H1 (cell line): ENCODE measurements around the gene MAD2L2. TPM values are rescaled to one million over a fixed set of nuclear protein-coding genes. Genes with fewer than 3 reads are reported as not detected.

ENCODE experiments used
- CTCF ChIA-PET: fragments of 300-600 bp; sonication (Branson Sonifier 250); formaldehyde crosslinking; loops from one replicate; lab custom pipeline; 2021; ENCODE audit not compliant: partially characterized antibody; lab: Charles Lee
- POLR2A ChIA-PET: fragments of 300-600 bp; sonication (Branson Sonifier 250); formaldehyde crosslinking; loops from one replicate; lab custom pipeline; 2021; ENCODE audit warnings: inconsistent platforms; ENCODE audit not compliant: partially characterized antibody; lab: Charles Lee
- DNase-seq, 2 experiments: peaks; one replicate each; pipeline versions ENCODE4 v3.0.0 to v3.0.0-alpha.2; 2010 to 2022; ENCODE audit warnings: low spot score in 2 of 2, low read depth in 1 of 2, mixed read lengths in 1 of 2
- FAIRE-seq: peaks from 2 replicates; lab custom pipeline; 2011; peaks lifted over from hg19 to GRCh38; lab: Jason Lieb, UNC
- H2AFZ ChIP-seq: 2 replicates; pipeline ENCODE4 v1.8.1; 2012; ENCODE audit warnings: low read length, inconsistent platforms
- H2AK5ac ChIP-seq: 2 replicates; pipeline ENCODE4 v1.6.1; 2013; ENCODE audit warnings: low read depth, low read length
- H2BK120ac ChIP-seq: replicated peaks from 2 replicates; pipeline ENCODE3; 2013; ENCODE audit warnings: low read depth, low read length, inconsistent platforms
- H2BK12ac ChIP-seq: 2 replicates; pipeline ENCODE4 v1.6.1; 2013; ENCODE audit warnings: low read depth, low read length
- H2BK15ac ChIP-seq: 2 replicates; pipeline ENCODE4 v1.6.1; 2013; ENCODE audit warnings: low read length
- H2BK20ac ChIP-seq: 2 replicates; pipeline ENCODE4 v1.6.1; 2013; ENCODE audit warnings: low read length
- H2BK5ac ChIP-seq: 2 replicates; pipeline ENCODE4 v1.6.1; 2013; ENCODE audit warnings: low read depth, low read length
- H3K14ac ChIP-seq: 2 replicates; pipeline ENCODE4 v1.6.1; 2013; ENCODE audit warnings: inconsistent platforms; ENCODE audit not compliant: insufficient read length
- H3K18ac ChIP-seq: 2 replicates; pipeline ENCODE4 v1.6.1; 2013; ENCODE audit warnings: low read length; ENCODE audit errors: extremely low read depth
- H3K23ac ChIP-seq: 2 replicates; pipeline ENCODE4 v1.6.1; 2013; ENCODE audit warnings: inconsistent platforms; ENCODE audit not compliant: insufficient read length
- H3K23me2 ChIP-seq: 2 replicates; pipeline ENCODE4 v1.6.1; 2013; ENCODE audit warnings: low read depth, low read length
- H3K27ac ChIP-seq: 2 replicates; pipeline ENCODE4 v1.6.1; 2011; ENCODE audit warnings: low read depth, low read length, inconsistent platforms
- H3K27me3 ChIP-seq, 4 experiments: replicated peaks in 1 of 4; 1 replicate in 1 of 4; 2 replicates in 3 of 4; pipeline versions ENCODE4 v1.6.1 to v1.8.1; 2011 to 2013; ENCODE audit warnings: low read length in 3 of 4, mild to moderate bottlenecking in 3 of 4, inconsistent platforms in 2 of 4, mixed read lengths in 2 of 4, moderate library complexity in 1 of 4; ENCODE audit not compliant: control insufficient read depth in 3 of 4, insufficient read depth in 3 of 4; ENCODE audit errors: extremely low read depth in 1 of 4
- H3K36me3 ChIP-seq, 4 experiments: 2 replicates each; pipeline versions ENCODE4 v1.6.1 to v1.8.1; 2011 to 2013; ENCODE audit warnings: mild to moderate bottlenecking in 4 of 4, low read length in 3 of 4, moderate library complexity in 2 of 4, control low read depth in 1 of 4, inconsistent platforms in 1 of 4; ENCODE audit not compliant: insufficient read depth in 4 of 4, control insufficient read depth in 2 of 4
- H3K4ac ChIP-seq: replicated peaks from 2 replicates; pipeline ENCODE3; 2013; ENCODE audit warnings: low read length, low read depth, mixed read lengths, inconsistent platforms; ENCODE audit not compliant: insufficient read length
- H3K4me1 ChIP-seq, 4 experiments: replicated peaks in 1 of 4; 1 replicate in 1 of 4; 2 replicates in 3 of 4; pipeline versions ENCODE4 v1.6.1 to v1.8.1; 2011 to 2013; ENCODE audit warnings: low read length in 3 of 4, inconsistent platforms in 2 of 4, mixed read lengths in 1 of 4; ENCODE audit not compliant: insufficient read depth in 4 of 4, control insufficient read depth in 3 of 4
- H3K4me2 ChIP-seq, 2 experiments: 2 replicates each; pipeline versions ENCODE4 v1.6.1 to v1.8.1; 2011 to 2013; ENCODE audit warnings: low read depth in 2 of 2, low read length in 2 of 2, control low read depth in 1 of 2, inconsistent platforms in 1 of 2, mild to moderate bottlenecking in 1 of 2; ENCODE audit not compliant: insufficient read depth in 1 of 2
- H3K4me3 ChIP-seq, 4 experiments: fragments of 200-600, 300-600 bp in 1 of 4; sonication (generic), shearing (Covaris generic), sonication (Bioruptor Twin) in 1 of 4; 2 replicates each; pipeline versions ENCODE4 v1.5.1 to v1.8.1; 2011 to 2016; ENCODE audit warnings: low read length in 4 of 4, low read depth in 3 of 4, control low read depth in 2 of 4, inconsistent platforms in 2 of 4, mild to moderate bottlenecking in 2 of 4, mixed read lengths in 1 of 4, moderate library complexity in 1 of 4; ENCODE audit not compliant: insufficient read depth in 2 of 4; ENCODE audit errors: extremely low read depth in 1 of 4
- H3K56ac ChIP-seq: replicated peaks from 2 replicates; pipeline ENCODE3; 2013; ENCODE audit warnings: low read depth, mild to moderate bottlenecking, mixed read lengths, low read length, inconsistent platforms; ENCODE audit not compliant: insufficient read length
- H3K79me1 ChIP-seq: 2 replicates; pipeline ENCODE4 v1.6.1; 2013; ENCODE audit warnings: low read depth, low read length, control low read depth
- H3K79me2 ChIP-seq, 2 experiments: 2 replicates each; pipeline versions ENCODE4 v1.6.1 to v1.8.1; 2012 to 2013; ENCODE audit warnings: low read length in 2 of 2, mild to moderate bottlenecking in 2 of 2, inconsistent platforms in 1 of 2; ENCODE audit not compliant: insufficient read depth in 2 of 2, control insufficient read depth in 1 of 2
- H3K9ac ChIP-seq, 4 experiments: replicated peaks in 1 of 4; 1 replicate in 1 of 4; 2 replicates in 3 of 4; pipeline versions ENCODE4 v1.6.1 to v1.8.1; 2011 to 2013; ENCODE audit warnings: low read depth in 3 of 4, low read length in 3 of 4, control low read depth in 2 of 4, mild to moderate bottlenecking in 2 of 4, moderate library complexity in 2 of 4, inconsistent platforms in 1 of 4; ENCODE audit errors: extremely low read depth in 1 of 4
- H3K9me3 ChIP-seq, 2 experiments: 2 replicates each; pipeline versions ENCODE4 v1.6.1 to v1.8.1; 2012 to 2013; ENCODE audit warnings: mild to moderate bottlenecking in 2 of 2, moderate library complexity in 2 of 2, control low read depth in 1 of 2, inconsistent platforms in 1 of 2, low read depth in 1 of 2, low read length in 1 of 2, mixed read lengths in 1 of 2; ENCODE audit not compliant: insufficient read depth in 2 of 2
- H4K20me1 ChIP-seq, 2 experiments: replicated peaks in 1 of 2; 2 replicates each; pipeline versions ENCODE3 to v1.8.1; 2011 to 2013; ENCODE audit warnings: inconsistent platforms in 2 of 2, low read length in 2 of 2, mild to moderate bottlenecking in 1 of 2; ENCODE audit not compliant: insufficient read depth in 2 of 2, control insufficient read depth in 1 of 2
- H4K5ac ChIP-seq: 2 replicates; pipeline ENCODE4 v1.6.1; 2013; ENCODE audit warnings: low read length, low read depth, mixed read lengths, inconsistent platforms; ENCODE audit not compliant: insufficient read length
- H4K8ac ChIP-seq: 2 replicates; pipeline ENCODE4 v1.8.0; 2013; ENCODE audit warnings: mild to moderate bottlenecking, moderate library complexity, low read length, inconsistent platforms; ENCODE audit not compliant: insufficient read depth; ENCODE audit errors: extremely low read depth
- H4K91ac ChIP-seq: replicated peaks from 2 replicates; pipeline ENCODE3; 2013; ENCODE audit warnings: low read length, mixed read lengths, inconsistent platforms; ENCODE audit not compliant: insufficient read length
- ASH2L ChIP-seq: fragments of 200-600, 300-600 bp; sonication (generic); IDR thresholded peaks from one replicate; pipeline ENCODE4 v1.7.1; 2017; ENCODE audit warnings: low read length
- EGR1 ChIP-seq: IDR thresholded peaks from 2 replicates; pipeline ENCODE4 v1.6.1; 2011; ENCODE audit warnings: low read depth, low read length, borderline replicate concordance
- EP300 ChIP-seq, 2 experiments: IDR thresholded peaks; 1 replicate in 1 of 2; 2 replicates in 1 of 2; pipeline ENCODE4 v1.6.1; 2011 to 2012; ENCODE audit warnings: low read depth in 2 of 2, low read length in 2 of 2, mild to moderate bottlenecking in 2 of 2, borderline replicate concordance in 1 of 2, inconsistent platforms in 1 of 2, moderate library complexity in 1 of 2
- RAD21 ChIP-seq, 2 experiments: IDR thresholded peaks in 1 of 2; conservative IDR thresholded peaks in 1 of 2; 2 replicates each; pipeline ENCODE4 v1.6.1; 2011; ENCODE audit warnings: low read depth in 2 of 2, low read length in 2 of 2, improper control_type of control experiment in 1 of 2, inconsistent platforms in 1 of 2, mild to moderate bottlenecking in 1 of 2, moderate library complexity in 1 of 2
- SIX5 ChIP-seq: IDR thresholded peaks from 2 replicates; pipeline ENCODE4 v1.6.1; 2011; ENCODE audit warnings: mild to moderate bottlenecking, low read depth, low read length
- WGBS, 2 experiments: shearing (Covaris generic) in 1 of 2; methylation state at CpG; one replicate each; pipeline versions ENCODE4 v1.1.6 to v1.1.7; 2013 to 2015; ENCODE audit warnings: low lambda C conversion rate in 2 of 2, mixed read lengths in 2 of 2, inconsistent platforms in 1 of 2, low coverage in 1 of 2, missing lambda C conversion rate in 1 of 2; ENCODE audit not compliant: insufficient replicate concordance in 2 of 2, insufficient coverage in 1 of 2, insufficient read length in 1 of 2; ENCODE audit errors: extremely low coverage in 1 of 2, missing lambda C conversion rate in 1 of 2; 5-methylcytosine and 5-hydroxymethylcytosine counted together
- polyA plus RNA-seq, 7 experiments: library from polyadenylated mRNA; depleted of rRNA in 3 of 7; stranded (reverse) in 5 of 7; unstranded in 2 of 7; fragments of >200 nt in 5 of 7; fragments of 200-250 nt in 2 of 7; gene quantifications; 1 replicate in 5 of 7; 2 replicates in 1 of 7; 4 replicates in 1 of 7; pipeline versions ENCODE4 v1.2.1 to v1.2.3, GENCODE V29; 2011 to 2013; ENCODE audit warnings: missing spikeins in 2 of 7, mixed read lengths in 2 of 7
- total RNA-seq: library from RNA; stranded (reverse); fragmentation: NEBNext Ultra II Directional; extraction: Animal tissue kit (Norgen Biotek cat#: 25700); gene quantifications from 2 replicates; pipeline ENCODE4 v1.2.1, GENCODE V29; 2021
- TF ChIP-seq, protein P1 (sequence below), 3 experiments: IDR thresholded peaks; 1 replicate in 2 of 3; 2 replicates in 1 of 3; pipeline versions ENCODE4 v1.5.1 to v1.6.1; 2011; ENCODE audit warnings: low read length in 3 of 3, mild to moderate bottlenecking in 3 of 3, inconsistent platforms in 2 of 3, low read depth in 1 of 3, moderate library complexity in 1 of 3; ENCODE audit not compliant: insufficient read depth in 1 of 3; ENCODE audit errors: control extremely low read depth in 1 of 3

Gene MAD2L2
- total and polyA plus RNA-seq, 2 of the 8 experiments (the other 6 are each of a cell fraction or from before 2014, with no cell fraction given) = 310 to 469 TPM

DNA sequence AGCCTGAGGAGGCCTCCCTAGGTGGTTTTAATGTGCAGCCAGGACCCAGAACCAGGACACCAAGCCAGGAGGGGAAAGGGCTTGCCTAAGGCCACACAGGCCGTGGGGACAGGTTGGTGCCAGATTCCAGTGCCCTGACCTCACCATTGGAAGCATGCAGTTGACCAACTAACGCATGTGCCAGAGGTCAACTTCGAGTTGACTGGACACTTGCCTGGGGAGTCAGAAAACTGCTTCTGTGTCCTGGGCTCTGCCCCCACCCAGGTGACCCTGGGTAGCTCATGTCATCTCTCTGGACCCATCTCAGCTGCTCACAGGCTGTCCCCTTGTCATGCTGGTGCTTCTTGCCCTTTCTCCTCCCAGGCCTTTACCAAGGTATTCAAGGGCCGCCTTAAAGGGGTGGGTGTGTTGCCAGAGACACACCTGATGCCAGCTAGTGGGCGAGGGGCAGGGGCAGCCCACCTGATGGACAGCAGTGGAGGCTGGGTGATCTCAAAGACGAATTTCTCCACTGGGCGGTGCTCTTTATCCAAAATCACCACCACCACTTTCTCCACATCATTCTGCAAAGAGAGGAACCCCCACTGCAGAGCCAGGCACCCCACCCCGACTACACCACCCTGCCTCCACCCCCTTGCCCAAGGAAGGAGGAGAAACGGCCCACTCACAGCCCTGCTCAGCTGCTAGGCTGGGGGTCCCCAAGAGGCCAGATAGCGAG lies 4.4 kb downstream of the MAD2L2 start:
- Histone ChIP-seq H3K27me3 (no peaks in the 10 kb centered on the region), H3K79me1 (peaks cover 9% of the 10 kb centered on the region; the same call in 1 of the 2 replicates), H3K9me3 (no peaks in the 10 kb centered on the region), H3K4me2 (no peak overlapping the region), H3K18ac (no peak overlapping the region), H3K23me2 (peaks cover 6% of the 10 kb centered on the region), H2AK5ac (no peak overlapping the region), H2BK12ac (no peak overlapping the region), H3K4me3 (no peak overlapping the region), H3K23ac (no peak overlapping the region), H2BK20ac (no peak overlapping the region), H2BK5ac (no peak overlapping the region), H2BK15ac (no peak overlapping the region), H3K14ac (no peak overlapping the region), H3K36me3 (peaks cover 40 to 77% (median 54%) of the 10 kb centered on the region in 4 experiments), H3K4me1 (peaks cover 0 to 3% (median under 1%) of the 10 kb centered on the region in 4 experiments; a peak in 3 of 7 replicates), H4K20me1 (peaks cover 22 to 38% of the 10 kb centered on the region in 2 experiments), H3K56ac (no peak overlapping the region), H2BK120ac (no peak overlapping the region), H4K91ac (no peak overlapping the region), H3K27ac (no peak overlapping the region), H3K4ac (no peak overlapping the region), H2AFZ (no peak overlapping the region), H3K9ac (no peak overlapping the region), H3K79me2 (peaks cover 0 to 21% of the 10 kb centered on the region in 2 experiments; a peak in 2 of 4 replicates), H4K8ac (peak overlapping the region; percentile 45), H4K5ac (no peak overlapping the region)
- DNase-seq = no peak
- ChIA-PET POLR2A (interaction anchor here (0.7 to 32.0 kb wide), 13 partner anchors 4 to 112 kb away, joined by 3 to 1025 read pairs (median 4); partner anchors contain the start of genes DRAXIN, FBXO6 and MAD2L2), CTCF (interaction anchor here (0.6 to 21.6 kb wide), 19 partner anchors 8 to 128 kb away, joined by 3 to 266 read pairs (median 6); partner anchors contain the start of genes DRAXIN and FBXO6)
- TF ChIP-seq EP300 (IDR thresholded peaks at IDR 0.05; ENCODE audit: borderline replicate concordance in 1 of 2, low read depth in 2 of 2, low read length in 2 of 2) (no peak), EGR1 (no peak), ASH2L (no peak), SIX5 (no peak), RAD21 (IDR thresholded peaks at IDR 0.05 in 1 of 2, conservative IDR thresholded peaks at IDR 0.05 in 1 of 2; ENCODE audit: low read depth in 2 of 2, low read length in 2 of 2) (peak; percentile 48 to 55; a peak in 3 of 4 replicates)
- TF ChIP-seq, protein P1, sequence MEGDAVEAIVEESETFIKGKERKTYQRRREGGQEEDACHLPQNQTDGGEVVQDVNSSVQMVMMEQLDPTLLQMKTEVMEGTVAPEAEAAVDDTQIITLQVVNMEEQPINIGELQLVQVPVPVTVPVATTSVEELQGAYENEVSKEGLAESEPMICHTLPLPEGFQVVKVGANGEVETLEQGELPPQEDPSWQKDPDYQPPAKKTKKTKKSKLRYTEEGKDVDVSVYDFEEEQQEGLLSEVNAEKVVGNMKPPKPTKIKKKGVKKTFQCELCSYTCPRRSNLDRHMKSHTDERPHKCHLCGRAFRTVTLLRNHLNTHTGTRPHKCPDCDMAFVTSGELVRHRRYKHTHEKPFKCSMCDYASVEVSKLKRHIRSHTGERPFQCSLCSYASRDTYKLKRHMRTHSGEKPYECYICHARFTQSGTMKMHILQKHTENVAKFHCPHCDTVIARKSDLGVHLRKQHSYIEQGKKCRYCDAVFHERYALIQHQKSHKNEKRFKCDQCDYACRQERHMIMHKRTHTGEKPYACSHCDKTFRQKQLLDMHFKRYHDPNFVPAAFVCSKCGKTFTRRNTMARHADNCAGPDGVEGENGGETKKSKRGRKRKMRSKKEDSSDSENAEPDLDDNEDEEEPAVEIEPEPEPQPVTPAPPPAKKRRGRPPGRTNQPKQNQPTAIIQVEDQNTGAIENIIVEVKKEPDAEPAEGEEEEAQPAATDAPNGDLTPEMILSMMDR (IDR thresholded peaks at IDR 0.05; ENCODE audit: control extremely low read depth in 1 of 3, insufficient read depth in 1 of 3, low read depth in 1 of 3, low read length in 3 of 3) = peak; percentile 14 to 26 (median 16); a peak in 3 of 4 replicates
- WGBS, 2 experiments = 83% methylated on average over 9 of the region's 10 CpGs; no CpG with 5 or more reads in 1 of the 2 experiments
- FAIRE-seq = no peak
